T-helper 22 cell (primary cell): ENCODE results near the gene PTCD1.

Experiments used
- DNase-seq: peaks from one replicate; pipeline ENCODE4 v3.0.0-alpha.2; 2020; ENCODE audit warnings: low read depth

The PTCD1 gene

DNA sequence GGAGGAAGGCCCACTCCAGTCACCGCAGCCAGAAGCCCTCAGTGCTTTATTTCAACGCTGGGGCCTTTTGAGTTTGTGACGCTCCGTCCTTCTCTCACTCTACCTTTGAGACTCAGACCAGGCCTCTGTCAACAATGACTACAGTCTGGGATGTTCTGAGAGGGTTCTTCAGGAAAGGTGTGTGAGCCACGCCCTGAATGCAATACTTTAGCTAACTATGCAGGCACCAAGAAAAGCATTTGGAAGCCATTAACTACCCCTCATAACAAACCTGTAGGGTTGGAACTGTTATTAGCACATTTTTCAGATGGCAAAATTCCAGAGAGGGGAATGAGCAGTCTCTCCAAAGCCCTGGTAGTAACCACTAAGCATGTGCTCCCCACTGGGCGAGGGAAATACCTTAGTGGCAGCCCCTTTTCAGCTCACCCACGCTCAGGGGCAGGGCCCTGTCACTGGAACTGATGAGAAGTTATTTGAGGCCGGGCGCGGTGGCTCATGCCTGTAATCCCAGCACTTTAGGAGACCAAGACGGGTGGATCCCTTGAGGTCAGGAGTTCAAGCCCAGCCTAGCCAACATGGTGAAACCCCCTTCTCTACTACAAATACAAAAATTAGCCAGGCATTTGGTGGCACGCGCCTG lies 69.7 kb downstream of the PTCD1 start:
- no peak for DNase-seq
